Parathyroid adenoma (tissue), 2 donors: ENCODE data around the gene ACSL1.

Experiments
- H2AFZ ChIP-seq: fragments of 300-600 bp; sonication (generic); one replicate; pipeline ENCODE4 v1.7.0; 2017; ENCODE audit warnings: antibody characterized with exemption, mild to moderate bottlenecking
- H3K27ac ChIP-seq: fragments of 300-600 bp; sonication (generic); one replicate; pipeline ENCODE4 v1.7.0; 2017
- H3K27me3 ChIP-seq: fragments of 300-600 bp; sonication (generic); one replicate; pipeline ENCODE4 v1.7.0; 2017; ENCODE audit warnings: low read length; ENCODE audit not compliant: control insufficient read depth, insufficient read depth
- H3K36me3 ChIP-seq: fragments of 300-600 bp; sonication (generic); one replicate; pipeline ENCODE4 v1.7.0; 2017; ENCODE audit warnings: low read length; ENCODE audit not compliant: control insufficient read depth, insufficient read depth
- H3K4me1 ChIP-seq: fragments of 300-600 bp; sonication (generic); one replicate; pipeline ENCODE4 v1.7.0; 2017; ENCODE audit warnings: control low read depth
- H3K4me2 ChIP-seq: fragments of 300-600 bp; sonication (generic); one replicate; pipeline ENCODE4 v1.7.0; 2017; ENCODE audit warnings: low read length
- H3K4me3 ChIP-seq: fragments of 300-600 bp; sonication (generic); one replicate; pipeline ENCODE4 v1.7.0; 2017; ENCODE audit warnings: low read depth, low read length
- H3K79me2 ChIP-seq: fragments of 300-600 bp; sonication (generic); one replicate; pipeline ENCODE4 v1.7.0; 2017; ENCODE audit warnings: control low read depth
- H3K9ac ChIP-seq: fragments of 300-600 bp; sonication (generic); one replicate; pipeline ENCODE4 v1.7.0; 2017; ENCODE audit warnings: mild to moderate bottlenecking
- H3K9me3 ChIP-seq: fragments of 300-600 bp; sonication (generic); one replicate; pipeline ENCODE4 v1.7.0; 2017; ENCODE audit warnings: low read length; ENCODE audit not compliant: control insufficient read depth
- TF ChIP-seq, protein P1 (sequence below): fragments of 300-600 bp; sonication (generic); IDR thresholded peaks from one replicate; pipeline ENCODE4 v1.7.0; 2017; ENCODE audit warnings: antibody characterized with exemption, mild to moderate bottlenecking
- donor health status: primary hyperparathyroidism.

The ACSL1 gene

DNA sequence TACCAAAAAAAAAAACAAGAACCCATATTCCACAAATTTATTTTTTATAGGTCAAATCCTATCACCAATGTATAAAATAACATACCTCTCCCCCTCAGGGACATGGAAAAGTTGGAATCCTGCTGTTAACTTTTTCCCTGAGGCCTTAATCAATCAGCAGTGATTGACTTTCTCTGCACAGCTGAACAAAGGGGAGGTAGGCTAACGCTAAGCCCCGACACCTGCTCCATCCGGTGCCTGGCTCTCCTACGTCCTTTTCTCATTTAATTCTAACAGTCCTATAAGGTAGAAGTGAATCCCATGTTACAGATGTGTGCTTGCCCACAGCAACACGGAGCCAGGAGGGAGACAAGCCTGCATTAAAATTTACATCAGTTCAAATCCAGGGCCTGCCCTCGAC, 94.7 kb downstream of the ACSL1 start:
- Histone ChIP-seq H2AFZ (no peak overlapping the region), H3K9ac (no peak overlapping the region), H3K27me3 (no peaks in the 10 kb centered on the region), H3K27ac (no peak overlapping the region), H3K4me3 (no peak overlapping the region), H3K4me2 (no peak overlapping the region), H3K36me3 (no peaks in the 10 kb centered on the region), H3K9me3 (no peaks in the 10 kb centered on the region), H3K79me2 (no peaks in the 10 kb centered on the region), H3K4me1 (no peaks in the 10 kb centered on the region)
- TF ChIP-seq, protein P1, sequence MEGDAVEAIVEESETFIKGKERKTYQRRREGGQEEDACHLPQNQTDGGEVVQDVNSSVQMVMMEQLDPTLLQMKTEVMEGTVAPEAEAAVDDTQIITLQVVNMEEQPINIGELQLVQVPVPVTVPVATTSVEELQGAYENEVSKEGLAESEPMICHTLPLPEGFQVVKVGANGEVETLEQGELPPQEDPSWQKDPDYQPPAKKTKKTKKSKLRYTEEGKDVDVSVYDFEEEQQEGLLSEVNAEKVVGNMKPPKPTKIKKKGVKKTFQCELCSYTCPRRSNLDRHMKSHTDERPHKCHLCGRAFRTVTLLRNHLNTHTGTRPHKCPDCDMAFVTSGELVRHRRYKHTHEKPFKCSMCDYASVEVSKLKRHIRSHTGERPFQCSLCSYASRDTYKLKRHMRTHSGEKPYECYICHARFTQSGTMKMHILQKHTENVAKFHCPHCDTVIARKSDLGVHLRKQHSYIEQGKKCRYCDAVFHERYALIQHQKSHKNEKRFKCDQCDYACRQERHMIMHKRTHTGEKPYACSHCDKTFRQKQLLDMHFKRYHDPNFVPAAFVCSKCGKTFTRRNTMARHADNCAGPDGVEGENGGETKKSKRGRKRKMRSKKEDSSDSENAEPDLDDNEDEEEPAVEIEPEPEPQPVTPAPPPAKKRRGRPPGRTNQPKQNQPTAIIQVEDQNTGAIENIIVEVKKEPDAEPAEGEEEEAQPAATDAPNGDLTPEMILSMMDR, result no peak

DNA sequence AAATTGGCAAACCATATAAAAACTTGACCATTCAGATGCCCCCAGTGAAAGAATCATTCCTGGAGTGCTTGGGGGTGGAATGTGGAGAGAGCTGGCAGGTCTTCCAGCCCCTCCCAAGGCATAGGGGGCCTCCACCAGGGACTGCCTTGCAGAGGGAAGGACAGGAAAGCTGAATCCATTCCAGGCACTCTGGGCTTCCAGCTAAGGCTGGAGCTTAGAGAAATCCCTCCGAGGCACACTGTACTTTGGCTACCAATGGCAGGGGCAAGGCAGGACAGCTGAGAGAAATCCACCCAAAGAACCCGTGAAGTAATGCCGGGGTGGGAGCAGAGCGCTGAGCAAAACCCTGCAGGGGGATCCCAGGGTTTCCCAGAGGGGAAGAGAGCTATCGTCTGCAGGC, 95.8 kb downstream of the ACSL1 start:
- Histone ChIP-seq H3K4me3 (no peak overlapping the region), H3K9me3 (no peaks in the 10 kb centered on the region), H3K4me1 (no peaks in the 10 kb centered on the region), H3K27me3 (no peaks in the 10 kb centered on the region), H3K36me3 (no peaks in the 10 kb centered on the region), H3K9ac (no peak overlapping the region), H3K27ac (no peak overlapping the region), H3K79me2 (no peaks in the 10 kb centered on the region), H2AFZ (no peak overlapping the region), H3K4me2 (no peak overlapping the region)
- TF ChIP-seq, protein P1, result no peak

DNA sequence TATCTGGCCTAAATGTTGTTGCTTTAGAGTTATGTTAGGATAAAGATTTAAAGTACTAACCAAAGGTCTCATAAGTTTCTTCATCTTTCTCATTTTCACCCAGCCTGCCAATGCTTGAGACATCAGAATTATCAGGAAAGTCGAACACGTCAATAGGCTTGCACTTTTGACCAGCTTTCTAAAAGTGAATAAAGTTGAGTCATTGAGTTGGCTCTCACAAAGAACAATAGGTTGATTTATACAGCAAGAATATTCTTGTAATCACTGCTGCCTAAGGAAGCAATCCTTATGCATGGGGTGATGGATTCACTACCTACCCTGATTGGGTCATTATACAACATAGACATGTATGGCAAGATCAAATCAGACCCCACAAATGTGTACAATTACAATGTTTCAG, 96.9 kb downstream of the ACSL1 start:
- H3K79me2 ChIP-seq, result no peaks in the 10 kb centered on the region
- no peak overlapping the region for H2AFZ ChIP-seq
- TF ChIP-seq, protein P1, result no peak
- no peak overlapping the region for H3K4me3 ChIP-seq
- no peak overlapping the region for H3K4me2 ChIP-seq
- H3K4me1 ChIP-seq, result no peaks in the 10 kb centered on the region
- no peaks in the 10 kb centered on the region for H3K27me3 ChIP-seq
- H3K9ac ChIP-seq, result no peak overlapping the region
- H3K27ac ChIP-seq, result no peak overlapping the region
- H3K36me3 ChIP-seq, result no peaks in the 10 kb centered on the region
- H3K9me3 ChIP-seq, result no peaks in the 10 kb centered on the region

DNA sequence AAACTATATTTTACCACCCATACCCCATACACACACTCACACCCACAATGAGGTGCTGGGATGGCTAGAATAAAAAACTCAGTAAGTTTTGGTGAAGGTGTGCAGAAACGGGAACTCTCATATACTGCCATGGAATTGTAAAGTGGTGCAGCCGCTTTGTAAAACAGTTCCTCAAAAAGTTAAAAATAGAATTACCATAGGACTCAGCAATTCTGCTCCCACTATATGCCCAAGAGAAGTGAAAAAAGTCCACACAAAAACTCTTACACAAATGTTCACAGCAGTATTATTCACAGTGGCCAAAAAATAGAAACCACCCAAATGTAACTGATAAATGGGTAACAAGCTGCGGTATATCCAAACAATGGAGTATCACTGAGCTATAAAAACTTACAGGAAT, 98.3 kb downstream of the ACSL1 start:
- H3K9me3 ChIP-seq, result no peaks in the 10 kb centered on the region
- no peak overlapping the region for H3K9ac ChIP-seq
- no peaks in the 10 kb centered on the region for H3K79me2 ChIP-seq
- no peak overlapping the region for H3K27ac ChIP-seq
- H3K4me2 ChIP-seq, result no peak overlapping the region
- no peaks in the 10 kb centered on the region for H3K27me3 ChIP-seq
- TF ChIP-seq, protein P1, result no peak
- no peak overlapping the region for H2AFZ ChIP-seq
- no peaks in the 10 kb centered on the region for H3K36me3 ChIP-seq
- H3K4me1 ChIP-seq, result no peaks in the 10 kb centered on the region
- no peak overlapping the region for H3K4me3 ChIP-seq

DNA sequence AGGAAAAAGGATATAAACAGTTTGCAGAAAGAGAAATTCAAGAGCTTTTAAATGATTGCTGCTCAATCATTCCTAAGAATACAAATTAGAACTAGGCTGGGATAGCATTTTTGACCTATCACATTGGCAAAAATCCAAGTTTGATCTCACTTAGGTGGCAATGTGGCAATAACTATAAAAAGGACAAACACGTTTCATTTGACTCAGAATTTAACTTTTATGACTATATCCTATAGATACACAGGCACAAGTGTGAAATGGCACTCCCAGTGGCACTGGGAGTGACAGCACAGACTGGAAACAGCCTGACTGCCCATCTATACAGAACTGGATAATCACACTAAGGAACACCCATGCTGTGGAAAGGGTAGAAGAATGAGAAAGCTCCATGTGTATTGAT, 103.0 kb downstream of the ACSL1 start:
- H3K27ac ChIP-seq, result no peak overlapping the region
- H3K9me3 ChIP-seq, result no peaks in the 10 kb centered on the region
- H3K4me3 ChIP-seq, result no peak overlapping the region
- no peaks in the 10 kb centered on the region for H3K79me2 ChIP-seq
- H3K36me3 ChIP-seq, result no peaks in the 10 kb centered on the region
- H3K4me1 ChIP-seq, result no peaks in the 10 kb centered on the region
- no peak overlapping the region for H3K4me2 ChIP-seq
- H3K27me3 ChIP-seq, result no peaks in the 10 kb centered on the region
- TF ChIP-seq, protein P1, result no peak
- H2AFZ ChIP-seq, result no peak overlapping the region
- H3K9ac ChIP-seq, result no peak overlapping the region
